WI38 (cell line): ENCODE results near the gene RUNX1.

ENCODE experiments used
- H3K4me3 ChIP-seq: 2 replicates; pipeline ENCODE4 v1.5.1; 2011; ENCODE audit warnings: low read depth, mild to moderate bottlenecking, control low read depth, low read length
- TF ChIP-seq, protein P1 (sequence below): IDR thresholded peaks from 2 replicates; pipeline ENCODE4 v1.5.1; 2012; ENCODE audit warnings: low read depth, mild to moderate bottlenecking, control low read depth, low read length

RUNX1 gene

DNA sequence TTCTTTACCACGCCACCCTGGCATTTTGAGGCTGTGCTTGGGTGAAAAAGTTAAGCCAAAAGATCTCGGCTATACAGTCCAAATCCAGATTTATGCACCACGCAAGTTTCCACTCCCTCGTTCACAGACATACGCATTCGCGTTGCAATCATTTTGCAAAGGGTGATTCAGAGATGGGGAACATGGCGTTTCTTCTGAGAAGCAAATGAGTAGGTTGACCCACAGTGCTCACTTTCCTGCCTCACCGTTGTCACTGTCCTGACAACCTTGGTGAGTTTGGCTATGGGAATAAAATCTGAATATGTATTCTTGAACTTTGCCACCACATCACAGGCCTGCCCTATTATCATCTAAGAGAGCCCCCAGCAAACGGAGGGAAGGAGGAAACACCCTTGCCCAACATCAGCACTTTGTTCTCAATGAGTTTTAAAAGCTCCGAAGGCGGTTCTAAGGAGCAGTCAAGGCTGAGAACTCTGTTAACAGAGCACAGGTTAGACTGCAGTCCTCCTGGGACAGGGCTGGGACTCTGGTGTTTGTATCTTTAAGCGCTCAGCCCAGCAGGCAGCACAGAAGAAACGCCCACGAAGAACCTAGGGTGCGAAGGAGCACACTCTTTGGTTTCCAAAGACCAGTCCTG is 86.4 kb downstream of the RUNX1 start:
- TF ChIP-seq, protein P1, sequence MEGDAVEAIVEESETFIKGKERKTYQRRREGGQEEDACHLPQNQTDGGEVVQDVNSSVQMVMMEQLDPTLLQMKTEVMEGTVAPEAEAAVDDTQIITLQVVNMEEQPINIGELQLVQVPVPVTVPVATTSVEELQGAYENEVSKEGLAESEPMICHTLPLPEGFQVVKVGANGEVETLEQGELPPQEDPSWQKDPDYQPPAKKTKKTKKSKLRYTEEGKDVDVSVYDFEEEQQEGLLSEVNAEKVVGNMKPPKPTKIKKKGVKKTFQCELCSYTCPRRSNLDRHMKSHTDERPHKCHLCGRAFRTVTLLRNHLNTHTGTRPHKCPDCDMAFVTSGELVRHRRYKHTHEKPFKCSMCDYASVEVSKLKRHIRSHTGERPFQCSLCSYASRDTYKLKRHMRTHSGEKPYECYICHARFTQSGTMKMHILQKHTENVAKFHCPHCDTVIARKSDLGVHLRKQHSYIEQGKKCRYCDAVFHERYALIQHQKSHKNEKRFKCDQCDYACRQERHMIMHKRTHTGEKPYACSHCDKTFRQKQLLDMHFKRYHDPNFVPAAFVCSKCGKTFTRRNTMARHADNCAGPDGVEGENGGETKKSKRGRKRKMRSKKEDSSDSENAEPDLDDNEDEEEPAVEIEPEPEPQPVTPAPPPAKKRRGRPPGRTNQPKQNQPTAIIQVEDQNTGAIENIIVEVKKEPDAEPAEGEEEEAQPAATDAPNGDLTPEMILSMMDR = no peak
- no peak overlapping the region for H3K4me3 ChIP-seq

DNA sequence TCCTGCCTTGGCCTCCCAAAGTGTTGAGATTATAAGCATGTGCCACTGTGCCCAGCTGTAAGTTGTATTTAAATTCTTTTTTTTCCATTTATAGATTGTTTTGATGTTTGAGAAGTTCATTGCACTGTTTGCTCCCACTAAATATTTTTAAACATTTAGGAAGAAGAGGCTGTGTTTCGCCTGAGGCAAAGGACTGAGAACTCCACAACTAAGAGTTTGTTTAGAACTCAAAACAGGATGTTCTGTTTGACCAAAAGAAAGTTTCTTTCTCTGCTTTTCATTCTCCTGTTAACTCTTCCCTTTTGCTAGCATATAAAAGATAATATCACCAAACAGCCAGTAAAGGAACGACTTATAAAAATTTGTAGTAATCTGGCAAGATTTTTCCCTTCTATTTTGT is 87.0 kb downstream of the RUNX1 start:
- TF ChIP-seq, protein P1 = no peak
- no peak overlapping the region for H3K4me3 ChIP-seq

DNA sequence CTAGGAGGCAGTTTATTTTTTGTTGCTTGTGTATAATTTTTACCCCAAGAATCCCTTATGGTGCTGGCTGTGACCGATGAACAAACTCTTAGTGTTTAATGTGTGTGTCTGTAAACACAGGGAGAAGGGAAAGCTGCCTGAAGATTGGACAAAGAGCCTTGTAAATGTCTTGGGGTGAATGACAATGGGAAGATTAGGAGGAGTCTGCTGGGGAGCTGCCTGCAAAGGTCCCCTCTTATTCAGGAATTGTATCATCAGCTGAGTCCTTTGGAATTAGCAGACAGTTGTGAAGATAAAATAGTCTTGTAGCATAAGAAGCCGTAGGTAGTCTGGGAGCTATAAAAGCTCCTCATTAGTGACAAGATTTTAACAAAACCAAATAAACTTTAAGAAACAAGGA is 88.4 kb downstream of the RUNX1 start:
- TF ChIP-seq, protein P1 = no peak
- no peak overlapping the region for H3K4me3 ChIP-seq

DNA sequence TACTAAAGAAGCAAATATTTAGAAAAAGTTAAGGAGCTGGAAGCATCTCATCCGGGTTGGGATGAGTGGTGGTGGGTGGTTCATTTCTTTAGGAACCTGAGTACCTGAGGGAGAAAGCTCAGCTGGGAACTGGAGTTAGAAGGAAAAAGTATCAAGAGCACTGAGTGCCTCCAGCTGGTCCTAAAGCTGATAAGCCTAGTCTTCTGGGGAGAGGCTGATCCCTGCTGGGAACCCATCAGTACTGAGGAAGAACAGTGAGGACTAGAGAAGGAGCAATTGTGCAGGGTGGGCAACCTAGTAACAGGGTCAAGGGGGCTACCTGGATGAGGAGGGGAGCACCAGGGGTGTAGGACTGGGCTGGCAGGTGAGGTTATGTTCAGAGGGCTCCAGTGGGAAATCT is 89.5 kb downstream of the RUNX1 start:
- TF ChIP-seq, protein P1 = no peak
- H3K4me3 ChIP-seq = no peak overlapping the region

- TF ChIP-seq, protein P1 = no peak
- H3K4me3 ChIP-seq = no peak overlapping the region
These were observed 91.1 kb downstream of the RUNX1 start for GRCh38 chr21:34958040-34958439.

- TF ChIP-seq, protein P1 = no peak
- H3K4me3 ChIP-seq = no peak overlapping the region
These were observed 92.4 kb downstream of the RUNX1 start for GRCh38 chr21:34956416-34957316.

DNA sequence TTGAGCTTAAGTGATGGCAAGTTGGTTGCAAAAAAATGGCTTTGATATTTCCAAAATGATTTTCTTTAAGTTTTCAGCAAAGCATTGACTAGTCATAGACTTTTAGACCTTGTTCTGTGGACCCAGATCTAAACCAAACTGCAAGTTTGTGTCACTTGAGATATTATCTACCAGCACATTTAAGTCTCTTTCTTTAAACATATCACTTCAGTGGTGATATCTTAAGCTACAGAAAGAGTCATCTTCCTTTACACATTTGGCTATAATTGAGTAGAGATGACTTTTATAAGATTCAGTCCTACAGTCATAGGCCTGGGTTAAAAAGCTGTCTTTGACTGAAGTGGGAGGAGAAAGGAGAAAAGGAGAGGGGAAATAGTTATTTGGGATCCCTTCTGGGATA is 95.2 kb downstream of the RUNX1 start:
- TF ChIP-seq, protein P1 = no peak
- no peak overlapping the region for H3K4me3 ChIP-seq
